Testis (tissue), 2 donors: ENCODE results near the gene ZBTB7C.

Source experiments
- CTCF ChIP-seq, 3 experiments: fragments of 450-650 bp in 2 of 3; fragments of 200-600 bp in 1 of 3; sonication (generic) in 1 of 3; IDR thresholded peaks; one replicate each; pipeline ENCODE4 v1.5.1; 2016 to 2019; ENCODE audit warnings: antibody characterized with exemption in 3 of 3, mild to moderate bottlenecking in 2 of 3, moderate library complexity in 1 of 3
- POLR2A ChIP-seq: fragments of 450-650 bp; IDR thresholded peaks from one replicate; pipeline ENCODE4 v1.6.1; 2017; ENCODE audit warnings: antibody characterized with exemption, mild to moderate bottlenecking, moderate library complexity

DNA sequence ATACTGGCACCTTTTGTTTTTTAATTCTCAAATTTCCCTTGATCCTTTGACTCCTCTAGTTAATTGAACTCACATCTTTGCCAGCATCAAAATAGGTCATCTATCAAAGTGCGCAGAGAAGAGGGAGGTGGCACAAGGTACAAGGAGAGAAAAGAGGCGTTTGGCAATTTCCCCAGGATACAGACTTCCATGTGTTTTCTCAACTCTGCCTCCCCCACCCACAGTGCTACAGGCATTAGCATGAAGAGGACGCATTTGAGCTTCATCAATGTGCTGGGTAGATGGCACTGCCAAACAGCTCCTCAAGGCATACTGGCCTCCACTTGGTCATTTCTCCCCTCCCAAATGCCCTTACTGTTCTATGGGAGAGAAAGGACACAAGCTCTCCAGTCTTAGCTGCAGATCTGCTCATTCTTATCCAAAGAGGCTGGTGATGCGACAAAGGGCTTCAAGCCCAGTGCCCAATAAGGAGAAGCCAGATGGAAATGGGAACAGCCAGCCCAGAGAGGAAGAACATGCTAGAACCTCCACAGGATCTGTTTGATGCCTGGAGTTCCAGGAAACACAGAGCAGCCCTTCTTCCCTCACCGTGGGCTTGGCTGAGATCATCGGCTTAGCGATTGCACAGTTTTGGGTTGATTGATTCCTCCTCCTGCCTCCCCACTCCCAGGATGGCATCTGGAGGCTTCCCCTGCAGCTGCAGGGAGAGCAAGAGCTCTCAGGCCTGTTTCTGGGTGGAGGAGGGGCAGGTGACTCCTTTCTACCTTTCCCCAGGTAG lies 334.1 kb downstream of the ZBTB7C start:
- TF ChIP-seq CTCF (IDR thresholded peaks at IDR 0.05) = no peak
- TF ChIP-seq POLR2A = no peak
